SU-DHL-6 (cell line): ENCODE measurements around the gene KLRD1.

ENCODE experiments used
- H2AFZ ChIP-seq: fragments of 200-600 bp; sonication (generic); 2 replicates; pipeline ENCODE4 v1.6.1; 2014; ENCODE audit warnings: low read depth, mild to moderate bottlenecking, moderate library complexity, mixed read lengths, antibody characterized with exemption, low read length; ENCODE audit not compliant: severe bottlenecking
- H3F3A ChIP-seq: fragments of 200-600 bp; shearing (Covaris generic); 2 replicates; pipeline ENCODE4 v1.6.0; 2016; ENCODE audit warnings: antibody characterized with exemption, mild to moderate bottlenecking; ENCODE audit not compliant: insufficient read depth
- H3K27ac ChIP-seq: fragments of 200-600 bp; sonication (generic); 2 replicates; pipeline ENCODE4 v1.5.1; 2016; ENCODE audit warnings: low read depth, mild to moderate bottlenecking, low read length, moderate library complexity, mixed read lengths
- H3K27me3 ChIP-seq: fragments of 200-600 bp; sonication (generic), shearing (Covaris generic); 2 replicates; pipeline ENCODE4 v1.6.0; 2014; ENCODE audit warnings: mild to moderate bottlenecking, low read length
- H3K36me3 ChIP-seq: fragments of 200-600 bp; sonication (generic); 2 replicates; pipeline ENCODE4 v1.6.1; 2014; ENCODE audit warnings: mild to moderate bottlenecking, low read length, mixed read lengths
- H3K4me2 ChIP-seq: fragments of 300-600, 200-600 bp; shearing (Covaris generic), sonication (generic); 2 replicates; pipeline ENCODE4 v1.6.0; 2014; ENCODE audit warnings: low read length, low read depth, mild to moderate bottlenecking; ENCODE audit not compliant: poor library complexity, severe bottlenecking
- H3K4me3 ChIP-seq: fragments of 200-600 bp; sonication (generic); 2 replicates; pipeline ENCODE4 v1.5.1; 2014; ENCODE audit warnings: antibody characterized with exemption, low read length, mild to moderate bottlenecking, mixed read lengths; ENCODE audit not compliant: insufficient read depth, poor library complexity, severe bottlenecking
- H3K79me2 ChIP-seq: fragments of 200-600 bp; sonication (generic); 2 replicates; pipeline ENCODE4 v1.6.1; 2014; ENCODE audit warnings: mild to moderate bottlenecking, low read length, moderate library complexity; ENCODE audit not compliant: insufficient read depth
- H3K9ac ChIP-seq: fragments of 200-600 bp; sonication (generic); 2 replicates; pipeline ENCODE4 v1.7.0; 2014; ENCODE audit warnings: mild to moderate bottlenecking, low read length
- H3K9me2 ChIP-seq: fragments of 200-600 bp; sonication (generic); replicated peaks from 2 replicates; pipeline ENCODE4 v1.6.1; 2014; ENCODE audit warnings: low read length; ENCODE audit not compliant: insufficient read depth
- H3K9me3 ChIP-seq: fragments of 200-600 bp; sonication (generic); 2 replicates; pipeline ENCODE4 v1.6.1; 2014; ENCODE audit warnings: low read length, mixed read lengths; ENCODE audit not compliant: insufficient read depth
- H4K20me1 ChIP-seq: fragments of 200-600 bp; sonication (generic); 2 replicates; pipeline ENCODE4 v1.6.1; 2014; ENCODE audit warnings: low read depth, mild to moderate bottlenecking, antibody characterized with exemption, low read length, moderate library complexity, mixed read lengths
- EZH2phosphoT487 ChIP-seq: fragments of 200-600 bp; sonication (generic), shearing (Covaris generic); conservative IDR thresholded peaks from 2 replicates; pipeline ENCODE4 v1.6.1; 2018; ENCODE audit warnings: mild to moderate bottlenecking, antibody characterized with exemption, low read length, moderate library complexity, mixed read lengths
- TF ChIP-seq, protein P1 (sequence below): fragments of 200-600 bp; sonication (generic); IDR thresholded peaks from one replicate; pipeline ENCODE4 v1.5.1; 2017; ENCODE audit warnings: antibody characterized with exemption, mild to moderate bottlenecking, low read length, moderate library complexity; ENCODE audit not compliant: insufficient read depth, poor library complexity, severe bottlenecking

The KLRD1 gene

GRCh38 chr12:10305411-10305810, 2.3 kb upstream of the KLRD1 start:
- H3K9ac ChIP-seq = no peak overlapping the region
- H3K79me2 ChIP-seq = no peaks in the 10 kb centered on the region
- H3K9me2 ChIP-seq = no peaks in the 10 kb centered on the region
- no peaks in the 10 kb centered on the region for H3K9me3 ChIP-seq
- no peak overlapping the region for H3K27ac ChIP-seq
- TF ChIP-seq EZH2phosphoT487 = no peak
- TF ChIP-seq, protein P1, sequence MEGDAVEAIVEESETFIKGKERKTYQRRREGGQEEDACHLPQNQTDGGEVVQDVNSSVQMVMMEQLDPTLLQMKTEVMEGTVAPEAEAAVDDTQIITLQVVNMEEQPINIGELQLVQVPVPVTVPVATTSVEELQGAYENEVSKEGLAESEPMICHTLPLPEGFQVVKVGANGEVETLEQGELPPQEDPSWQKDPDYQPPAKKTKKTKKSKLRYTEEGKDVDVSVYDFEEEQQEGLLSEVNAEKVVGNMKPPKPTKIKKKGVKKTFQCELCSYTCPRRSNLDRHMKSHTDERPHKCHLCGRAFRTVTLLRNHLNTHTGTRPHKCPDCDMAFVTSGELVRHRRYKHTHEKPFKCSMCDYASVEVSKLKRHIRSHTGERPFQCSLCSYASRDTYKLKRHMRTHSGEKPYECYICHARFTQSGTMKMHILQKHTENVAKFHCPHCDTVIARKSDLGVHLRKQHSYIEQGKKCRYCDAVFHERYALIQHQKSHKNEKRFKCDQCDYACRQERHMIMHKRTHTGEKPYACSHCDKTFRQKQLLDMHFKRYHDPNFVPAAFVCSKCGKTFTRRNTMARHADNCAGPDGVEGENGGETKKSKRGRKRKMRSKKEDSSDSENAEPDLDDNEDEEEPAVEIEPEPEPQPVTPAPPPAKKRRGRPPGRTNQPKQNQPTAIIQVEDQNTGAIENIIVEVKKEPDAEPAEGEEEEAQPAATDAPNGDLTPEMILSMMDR = no peak
- H3K27me3 ChIP-seq = no peaks in the 10 kb centered on the region
- no peak overlapping the region for H2AFZ ChIP-seq
- H3F3A ChIP-seq = no peaks in the 10 kb centered on the region
- H3K36me3 ChIP-seq = no peaks in the 10 kb centered on the region
- H3K4me3 ChIP-seq = no peak overlapping the region
- H3K4me2 ChIP-seq = no peak overlapping the region
- H4K20me1 ChIP-seq = no peaks in the 10 kb centered on the region

DNA sequence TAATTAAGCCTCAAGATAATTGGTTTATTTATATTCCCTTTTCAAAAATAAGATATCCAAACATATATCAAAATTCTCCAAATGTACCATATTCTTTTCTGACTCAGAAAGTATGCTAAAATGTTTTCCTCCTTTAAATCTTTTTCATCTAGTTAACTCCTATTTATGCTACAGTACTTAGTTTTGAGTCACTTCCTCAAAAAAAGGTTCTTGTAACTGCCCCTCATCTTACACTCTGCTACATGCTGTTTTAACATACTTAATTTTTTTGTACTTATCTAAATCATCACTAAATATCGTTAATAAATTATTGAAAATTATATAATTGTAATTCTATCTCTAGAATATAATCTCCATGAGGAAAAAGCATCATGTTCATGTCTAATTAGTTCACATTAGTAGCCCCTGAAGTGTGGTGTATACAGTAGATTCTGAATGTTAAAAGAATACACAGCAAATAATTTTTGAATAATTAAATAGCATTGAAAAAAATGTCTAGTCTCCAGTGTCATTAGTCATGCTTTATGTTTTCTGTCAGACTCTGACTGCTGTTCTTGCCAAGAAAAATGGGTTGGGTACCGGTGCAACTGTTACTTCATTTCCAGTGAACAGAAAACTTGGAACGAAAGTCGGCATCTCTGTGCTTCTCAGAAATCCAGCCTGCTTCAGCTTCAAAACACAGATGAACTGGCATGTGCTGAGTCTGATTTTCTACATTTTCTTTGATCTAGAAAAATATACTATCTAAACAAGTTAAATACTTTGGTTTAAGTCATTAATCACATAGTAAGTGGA, 3.5 kb downstream of the KLRD1 start:
- Histone ChIP-seq H3K27me3 (no peaks in the 10 kb centered on the region), H3K79me2 (no peaks in the 10 kb centered on the region), H2AFZ (no peak overlapping the region), H3K27ac (no peak overlapping the region), H3K9ac (no peak overlapping the region), H3K9me2 (no peaks in the 10 kb centered on the region), H3K4me2 (no peak overlapping the region), H3K9me3 (no peaks in the 10 kb centered on the region), H3K4me3 (no peak overlapping the region), H4K20me1 (no peaks in the 10 kb centered on the region), H3K36me3 (no peaks in the 10 kb centered on the region), H3F3A (no peaks in the 10 kb centered on the region)
- TF ChIP-seq EZH2phosphoT487 = no peak
- TF ChIP-seq, protein P1 = no peak

DNA sequence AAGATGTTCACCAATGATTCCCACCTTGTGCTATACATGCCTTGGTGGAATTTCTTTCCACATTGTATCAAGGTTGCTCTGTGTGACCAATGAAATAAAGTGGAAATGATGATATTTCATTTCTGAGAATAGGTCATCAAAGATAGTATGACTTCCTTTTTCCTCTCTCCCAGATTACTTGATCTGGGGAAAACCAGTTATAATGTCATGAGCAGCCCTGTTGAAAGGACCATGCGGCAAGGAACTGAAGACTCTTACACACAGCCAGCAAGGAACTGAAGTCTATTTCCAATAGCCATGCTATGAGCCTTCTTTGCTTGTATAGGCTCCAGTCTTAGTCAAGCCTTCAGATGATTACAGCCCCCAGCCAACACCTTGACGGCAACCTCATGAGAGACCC, 11.7 kb downstream of the KLRD1 start:
- no peak overlapping the region for H3K27ac ChIP-seq
- no peaks in the 10 kb centered on the region for H3K9me3 ChIP-seq
- H3K4me3 ChIP-seq = no peak overlapping the region
- H4K20me1 ChIP-seq = no peaks in the 10 kb centered on the region
- TF ChIP-seq, protein P1 = no peak
- no peak for TF ChIP-seq EZH2phosphoT487
- no peak overlapping the region for H3K4me2 ChIP-seq
- no peaks in the 10 kb centered on the region for H3K27me3 ChIP-seq
- H3K79me2 ChIP-seq = no peaks in the 10 kb centered on the region
- H3F3A ChIP-seq = no peaks in the 10 kb centered on the region
- H3K9me2 ChIP-seq = no peaks in the 10 kb centered on the region
- H3K36me3 ChIP-seq = no peaks in the 10 kb centered on the region
- H2AFZ ChIP-seq = no peak overlapping the region
- no peak overlapping the region for H3K9ac ChIP-seq
